GM12878 (cell line): Measurements from ENCODE around the gene STK11. TPM values are rescaled to one million over a fixed set of nuclear protein-coding genes. Genes with fewer than 3 reads are reported as not detected.
A peak's percentile ranks its signal among the peaks of the same experiment; 100 is the strongest.

Experiments used
- ATAC-seq: fragments of 200-7000 bp; cut with Tn5 transposase; 3 replicates; pipeline ENCODE4 v1.9.1; 2020; ENCODE audit warnings: mild to moderate bottlenecking, moderate library complexity
- BruUV-seq: library from RNA; stranded (reverse); fragments of 400-500 nt; replicated peaks from 2 replicates; lab custom pipeline; 2021; lab: Mats Ljungman, UMichigan
- CTCF ChIA-PET: fragments of 300-600 bp; sonication (Branson Sonifier 250); formaldehyde crosslinking; extraction: SDS; loops from one replicate; lab custom pipeline; 2021; ENCODE audit warnings: inconsistent platforms; lab: Yijun Ruan, JAX
- POLR2A ChIA-PET: fragments of 350-600 bp; formaldehyde crosslinking; extraction: SDS; loops from one replicate; lab custom pipeline; 2021; ENCODE audit warnings: inconsistent platforms; lab: Charles Lee
- RAD21 ChIA-PET: fragments of 300-600 bp; sonication (Branson Sonifier 250); formaldehyde crosslinking; loops from one replicate; lab custom pipeline; 2023; ENCODE audit warnings: antibody characterized with exemption; ENCODE audit not compliant: unreplicated experiment; lab: Charles Lee
- SMC1A ChIA-PET: fragments of 300-600 bp; sonication (Branson Sonifier 250); formaldehyde crosslinking; loops from one replicate; lab custom pipeline; 2023; ENCODE audit not compliant: unreplicated experiment, uncharacterized antibody; lab: Charles Lee
- DNase-seq: peaks from one replicate; pipeline ENCODE4 v3.0.0-alpha.2; 2011; ENCODE audit warnings: low read depth, low spot score
- FAIRE-seq: peaks from 3 replicates; lab custom pipeline; 2011; peaks lifted over from hg19 to GRCh38; lab: Jason Lieb, UNC
- H2AFZ ChIP-seq: 2 replicates; pipeline ENCODE4 v1.6.0; 2011; ENCODE audit warnings: low read depth, low read length, control low read depth; ENCODE audit not compliant: control insufficient read depth
- H3K27ac ChIP-seq: 2 replicates; pipeline ENCODE4 v1.5.1; 2011; ENCODE audit warnings: control low read depth; ENCODE audit not compliant: control insufficient read depth, insufficient read depth
- H3K27me3 ChIP-seq, 2 experiments: replicated peaks in 1 of 2; 2 replicates each; pipeline versions ENCODE4 v1.6.0 to v1.6.1; 2011; ENCODE audit warnings: low read length in 1 of 2; ENCODE audit not compliant: control insufficient read depth in 2 of 2, insufficient read depth in 2 of 2
- H3K36me3 ChIP-seq, 2 experiments: 2 replicates each; pipeline ENCODE4 v1.5.1; 2011; ENCODE audit warnings: low read length in 1 of 2; ENCODE audit not compliant: control insufficient read depth in 2 of 2, insufficient read depth in 2 of 2
- H3K4me1 ChIP-seq: 2 replicates; pipeline ENCODE4 v1.6.1; 2011; ENCODE audit warnings: mild to moderate bottlenecking, low read length, moderate library complexity, mixed read lengths; ENCODE audit not compliant: control insufficient read depth, insufficient read depth
- H3K4me2 ChIP-seq: 2 replicates; pipeline ENCODE4 v1.6.0; 2011; ENCODE audit warnings: control low read depth; ENCODE audit not compliant: control insufficient read depth, insufficient read depth
- H3K4me3 ChIP-seq: fragments of 200-600 bp; sonication (generic); 2 replicates; pipeline ENCODE4 v1.5.1; 2016
- H3K79me2 ChIP-seq: 2 replicates; pipeline ENCODE4 v1.6.0; 2011; ENCODE audit warnings: low read length; ENCODE audit not compliant: control insufficient read depth, insufficient read depth
- H3K9ac ChIP-seq: 2 replicates; pipeline ENCODE4 v1.8.0; 2011; ENCODE audit warnings: low read length, control low read depth, mixed read lengths; ENCODE audit not compliant: control insufficient read depth, insufficient read depth
- H3K9me3 ChIP-seq: replicated peaks from 3 replicates; pipeline ENCODE4 v1.5.1; 2011; ENCODE audit warnings: mild to moderate bottlenecking, low read length; ENCODE audit not compliant: control insufficient read depth, insufficient read depth
- H4K20me1 ChIP-seq: 2 replicates; pipeline ENCODE4 v1.6.0; 2011; ENCODE audit not compliant: control insufficient read depth, insufficient read depth
- EED ChIP-seq: sonication (generic); IDR thresholded peaks from 2 replicates; pipeline ENCODE4 v1.6.1; 2016; ENCODE audit warnings: antibody characterized with exemption, low read depth
- NR2C2 ChIP-seq: IDR thresholded peaks from 2 replicates; pipeline ENCODE4 v1.6.1; 2011; ENCODE audit warnings: borderline replicate concordance, low read depth; ENCODE audit not compliant: control insufficient read depth, insufficient read length
- SMARCA5 ChIP-seq: fragments of 450-650 bp; IDR thresholded peaks from 2 replicates; pipeline ENCODE4 v1.6.1; 2017; ENCODE audit warnings: mild to moderate bottlenecking
- ZNF217 ChIP-seq: fragments of 450-650 bp; IDR thresholded peaks from 2 replicates; pipeline ENCODE4 v1.6.1; 2017; ENCODE audit warnings: antibody characterized with exemption, mild to moderate bottlenecking
- WGBS: methylation state at CpG from one replicate; pipeline ENCODE4 v1.1.6; 2016; ENCODE audit warnings: low lambda C conversion rate; ENCODE audit not compliant: insufficient replicate concordance, insufficient coverage; ENCODE audit errors: missing lambda C conversion rate; 5-methylcytosine and 5-hydroxymethylcytosine counted together
- in situ Hi-C: fragments of 300-500 bp; cut with MboI; formaldehyde crosslinking; loops from 9 replicates; pipeline ENCODE4 v1.14.3; 2018; ENCODE audit warnings: mixed read lengths
- intact Hi-C: fragments of 100-400 bp; cut with micrococcal nuclease; formaldehyde crosslinking; loops from one replicate; pipeline ENCODE4 v1.14.2; 2022; ENCODE audit not compliant: unreplicated experiment
- polyA plus RNA-seq, 11 experiments: library from polyadenylated mRNA; depleted of rRNA in 4 of 11; unstranded in 6 of 11; stranded (reverse) in 5 of 11; fragments of >200 nt; fragmentation: Nextera tagmentation in 4 of 11; fragmentation: Illumina TruSeq in 1 of 11; extraction: Ambion mirVana in 4 of 11; extraction: Trizol in 1 of 11; gene quantifications; 1 replicate in 1 of 11; 2 replicates in 10 of 11; pipeline versions ENCODE4 v1.2.1 to v1.2.3, GENCODE V29; 2011 to 2016; ENCODE audit warnings: inconsistent platforms in 2 of 11, missing spikeins in 2 of 11, low read depth in 1 of 11
- total RNA-seq, 4 experiments: library from RNA; depleted of rRNA in 3 of 4; stranded (reverse); fragments of >200 nt in 3 of 4; fragmentation: Illumina TruSeq in 1 of 4; extraction: Trizol in 1 of 4; gene quantifications; 2 replicates each; pipeline versions ENCODE4 v1.2.1 to v1.2.3, GENCODE V29; 2013 to 2021
- TF ChIP-seq, protein P1 (sequence below): IDR thresholded peaks from 2 replicates; pipeline ENCODE4 v1.6.1; 2011; ENCODE audit warnings: borderline replicate concordance, low read depth, mild to moderate bottlenecking, moderate library complexity, mixed read lengths, low read length; ENCODE audit not compliant: insufficient read depth; ENCODE audit errors: extremely low read length
- TF ChIP-seq, protein P2 (sequence below): IDR thresholded peaks from 2 replicates; pipeline ENCODE4 v1.6.1; 2012; ENCODE audit warnings: low read length, inconsistent platforms
- TF ChIP-seq, protein P3 (sequence below): IDR thresholded peaks from 2 replicates; pipeline ENCODE4 v1.6.1; 2011; ENCODE audit warnings: borderline replicate concordance, low read depth, mild to moderate bottlenecking, moderate library complexity, low read length; ENCODE audit not compliant: insufficient read depth, poor library complexity, severe bottlenecking

Gene STK11
- total and polyA plus RNA-seq, 10 of the 15 experiments (the other 5 are each of a cell fraction or from before 2014, with no cell fraction given), result 0.33 to 71.0 (median 23.8) TPM

DNA sequence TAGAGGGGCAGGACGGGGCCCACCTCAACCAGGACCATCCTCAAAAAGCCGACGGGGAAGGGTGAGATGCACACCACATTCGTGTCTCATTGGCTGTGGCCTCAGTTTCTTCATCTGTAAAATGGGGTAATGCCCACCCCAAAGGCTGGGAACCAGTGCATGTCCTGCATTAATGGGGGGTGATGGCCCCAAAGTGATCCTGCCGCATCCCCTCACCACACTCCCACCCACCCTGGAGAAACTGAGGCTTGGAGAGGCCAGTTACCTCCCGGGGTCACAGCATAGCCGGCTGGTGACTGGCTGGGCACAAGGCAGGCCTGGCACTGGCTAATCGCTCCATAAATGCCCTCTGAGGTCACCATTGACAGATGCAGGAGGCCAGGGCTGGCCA is 42.2 kb downstream of the STK11 start:
- TF ChIP-seq NR2C2 (no peak), SMARCA5 (0 out of 2 replicates have a peak, but pooled peaks have one; percentile 61), EED (0 out of 2 replicates have a peak, but pooled peaks have one; percentile 3)
- Histone ChIP-seq H3K4me2 (peak overlapping the region; percentile 86), H3K9ac (no peak overlapping the region), H3K4me3 (no peak overlapping the region), H3K36me3 (no peaks in the 10 kb centered on the region; a peak in 2 of 4 replicates), H3K27me3 (no peaks in the 10 kb centered on the region), H3K27ac (peak overlapping the region; percentile 61), H4K20me1 (no peaks in the 10 kb centered on the region), H2AFZ (peak overlapping the region; percentile 80), H3K9me3 (no peaks in the 10 kb centered on the region), H3K4me1 (peaks cover 18% of the 10 kb centered on the region; the same call in 1 of the 2 replicates), H3K79me2 (peaks cover 39% of the 10 kb centered on the region)
- no peak for FAIRE-seq
- ChIA-PET POLR2A (interaction anchor here (7.7 kb wide), 1 partner anchor 18 kb away, joined by 184 read pairs; the partner anchor contains the start of gene CIRBP), CTCF (interaction anchor here (1.3 kb wide), 1 partner anchor 19 kb away, joined by 6 read pairs; no protein-coding TSS in a partner anchor), SMC1A (no interaction called here), RAD21 (no interaction called here)
- no peak for ATAC-seq
- 75% methylated on average over 8 of the region's 8 CpGs for WGBS
- BruUV-seq, result no TSS peak
- DNase-seq, result no peak
- in situ Hi-C loops (no loop called here), intact Hi-C loops (loop anchor here (10.0 kb wide), 1 partner anchor 323 kb away; the partner anchor contains the start of gene ARID3A)

- intact Hi-C loops, result loop anchor here (10.0 kb wide), 1 partner anchor 323 kb away; the partner anchor contains the start of gene ARID3A
- TF ChIP-seq, protein P1, sequence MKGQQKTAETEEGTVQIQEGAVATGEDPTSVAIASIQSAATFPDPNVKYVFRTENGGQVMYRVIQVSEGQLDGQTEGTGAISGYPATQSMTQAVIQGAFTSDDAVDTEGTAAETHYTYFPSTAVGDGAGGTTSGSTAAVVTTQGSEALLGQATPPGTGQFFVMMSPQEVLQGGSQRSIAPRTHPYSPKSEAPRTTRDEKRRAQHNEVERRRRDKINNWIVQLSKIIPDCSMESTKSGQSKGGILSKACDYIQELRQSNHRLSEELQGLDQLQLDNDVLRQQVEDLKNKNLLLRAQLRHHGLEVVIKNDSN, result no peak
- TF ChIP-seq ZNF217, result no peak
- TF ChIP-seq, protein P2, sequence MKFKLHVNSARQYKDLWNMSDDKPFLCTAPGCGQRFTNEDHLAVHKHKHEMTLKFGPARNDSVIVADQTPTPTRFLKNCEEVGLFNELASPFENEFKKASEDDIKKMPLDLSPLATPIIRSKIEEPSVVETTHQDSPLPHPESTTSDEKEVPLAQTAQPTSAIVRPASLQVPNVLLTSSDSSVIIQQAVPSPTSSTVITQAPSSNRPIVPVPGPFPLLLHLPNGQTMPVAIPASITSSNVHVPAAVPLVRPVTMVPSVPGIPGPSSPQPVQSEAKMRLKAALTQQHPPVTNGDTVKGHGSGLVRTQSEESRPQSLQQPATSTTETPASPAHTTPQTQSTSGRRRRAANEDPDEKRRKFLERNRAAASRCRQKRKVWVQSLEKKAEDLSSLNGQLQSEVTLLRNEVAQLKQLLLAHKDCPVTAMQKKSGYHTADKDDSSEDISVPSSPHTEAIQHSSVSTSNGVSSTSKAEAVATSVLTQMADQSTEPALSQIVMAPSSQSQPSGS, result no peak
- TF ChIP-seq, protein P3, sequence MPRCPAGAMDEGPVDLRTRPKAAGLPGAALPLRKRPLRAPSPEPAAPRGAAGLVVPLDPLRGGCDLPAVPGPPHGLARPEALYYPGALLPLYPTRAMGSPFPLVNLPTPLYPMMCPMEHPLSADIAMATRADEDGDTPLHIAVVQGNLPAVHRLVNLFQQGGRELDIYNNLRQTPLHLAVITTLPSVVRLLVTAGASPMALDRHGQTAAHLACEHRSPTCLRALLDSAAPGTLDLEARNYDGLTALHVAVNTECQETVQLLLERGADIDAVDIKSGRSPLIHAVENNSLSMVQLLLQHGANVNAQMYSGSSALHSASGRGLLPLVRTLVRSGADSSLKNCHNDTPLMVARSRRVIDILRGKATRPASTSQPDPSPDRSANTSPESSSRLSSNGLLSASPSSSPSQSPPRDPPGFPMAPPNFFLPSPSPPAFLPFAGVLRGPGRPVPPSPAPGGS, result no peak
Measured at GRCh38 chr19:1248139-1248785, 42.7 kb downstream of the STK11 start, which contains the start of gene MIDN. Gene MIDN (plus strand): TSS chr19:1248583. CDS start chr19:1250297, 1,714 bp downstream.

More at GRCh38 chr19:1248139-1248785, 42.7 kb downstream of the STK11 start, which contains the start of gene MIDN:
- Histone ChIP-seq H3K4me1 (peaks cover 18% of the 10 kb centered on the region), H3K27me3 (no peaks in the 10 kb centered on the region), H3K79me2 (peaks cover 45% of the 10 kb centered on the region), H3K4me2 (peak within 1 kb of the TSS; percentile 86), H4K20me1 (no peaks in the 10 kb centered on the region), H3K27ac (peak within 1 kb of the TSS; percentile 82), H3K9ac (peak within 1 kb of the TSS; percentile 70; the same call in 1 of the 2 replicates), H3K9me3 (no peaks in the 10 kb centered on the region), H3K4me3 (peak within 1 kb of the TSS; percentile 88), H3K36me3 (no peaks in the 10 kb centered on the region; a peak in 2 of 4 replicates), H2AFZ (peak within 1 kb of the TSS; percentile 80)
- DNase-seq (no peak), FAIRE-seq (no peak), ATAC-seq (peak; percentile 45)
- ChIA-PET RAD21 (interaction anchor here (1.0 kb wide), 1 partner anchor 18 kb away, joined by 3 read pairs; no protein-coding TSS in a partner anchor), CTCF (interaction anchor here (1.0 kb wide), 1 partner anchor 18 kb away, joined by 12 read pairs; no protein-coding TSS in a partner anchor), SMC1A (no interaction called here), POLR2A (interaction anchor here (2.2 kb wide), 1 partner anchor 14 kb away, joined by 8 read pairs; no protein-coding TSS in a partner anchor)
- WGBS, result under 1% methylated on average over 32 of the region's 60 CpGs
- BruUV-seq, result no TSS peak
- in situ Hi-C loops, result no loop called here
